Panc1 (cell line): ENCODE results near the gene LRRC3. TPM values are rescaled to one million over a fixed set of nuclear protein-coding genes. Genes with fewer than 3 reads are reported as not detected.

Experiments
- ATAC-seq: fragments of 200-7000 bp; cut with Tn5 transposase; 2 replicates; pipeline ENCODE4 v1.9.1; 2020; ENCODE audit warnings: mild to moderate bottlenecking, moderate library complexity
- BruUV-seq: library from RNA; stranded (reverse); fragments of 400-500 nt; replicated peaks from 2 replicates; lab custom pipeline; 2021; lab: Mats Ljungman, UMichigan
- CTCF ChIA-PET: fragments of 300-600 bp; sonication (Branson Sonifier 250); formaldehyde crosslinking; loops from one replicate; lab custom pipeline; 2022; ENCODE audit warnings: antibody characterized with exemption; lab: Charles Lee
- POLR2A ChIA-PET: fragments of 300-600 bp; sonication (Branson Sonifier 250); formaldehyde crosslinking; loops from one replicate; lab custom pipeline; 2022; ENCODE audit warnings: antibody characterized with exemption; lab: Charles Lee
- DNase-seq: peaks from one replicate; pipeline ENCODE4 v3.0.0-alpha.2; 2010; ENCODE audit warnings: low read depth, low spot score
- H3K27ac ChIP-seq: 2 replicates; pipeline ENCODE4 v1.5.1; 2011; ENCODE audit warnings: mild to moderate bottlenecking, low read length, inconsistent platforms
- H3K27me3 ChIP-seq: fragments of 200-500 bp; sonication (Bioruptor generic); 2 replicates; pipeline ENCODE4 v1.6.0; 2014; ENCODE audit warnings: low read length, inconsistent platforms; ENCODE audit not compliant: control insufficient read depth, insufficient read depth
- H3K36me3 ChIP-seq: fragments of 200-500 bp; sonication (Bioruptor generic); 2 replicates; pipeline ENCODE4 v1.5.1; 2014; ENCODE audit warnings: inconsistent platforms, mild to moderate bottlenecking, low read length, moderate library complexity; ENCODE audit not compliant: control insufficient read depth, insufficient read depth
- H3K4me1 ChIP-seq: 2 replicates; pipeline ENCODE4 v1.5.1; 2011; ENCODE audit warnings: inconsistent platforms, mild to moderate bottlenecking, low read length, moderate library complexity; ENCODE audit not compliant: control insufficient read depth, insufficient read depth
- H3K4me3 ChIP-seq, 2 experiments: 2 replicates each; pipeline ENCODE4 v1.5.1; 2011 to 2012; ENCODE audit warnings: low read depth in 2 of 2, low read length in 2 of 2, mild to moderate bottlenecking in 2 of 2, inconsistent platforms in 1 of 2, moderate library complexity in 1 of 2
- H3K9me3 ChIP-seq: fragments of 200-500 bp; sonication (Bioruptor generic); 2 replicates; pipeline ENCODE4 v1.5.1; 2014; ENCODE audit warnings: low read depth, mild to moderate bottlenecking, inconsistent platforms, low read length, moderate library complexity; ENCODE audit not compliant: control insufficient read depth, insufficient read depth
- CTCF ChIP-seq: fragments of 450-650 bp; IDR thresholded peaks from 2 replicates; pipeline ENCODE4 v1.5.1; 2017; ENCODE audit warnings: mild to moderate bottlenecking
- POLR2AphosphoS5 ChIP-seq: IDR thresholded peaks from 2 replicates; pipeline ENCODE4 v1.6.1; 2012; ENCODE audit warnings: mild to moderate bottlenecking, low read depth, low read length, moderate library complexity
- REST ChIP-seq, 2 experiments: IDR thresholded peaks; 2 replicates each; pipeline ENCODE4 v1.6.1; 2011 to 2012; ENCODE audit warnings: low read depth in 2 of 2, control low read depth in 1 of 2, low read length in 1 of 2, mild to moderate bottlenecking in 1 of 2, moderate library complexity in 1 of 2; ENCODE audit not compliant: insufficient read depth in 1 of 2
- SIN3A ChIP-seq: IDR thresholded peaks from 2 replicates; pipeline ENCODE4 v1.6.1; 2012; ENCODE audit warnings: low read depth, mild to moderate bottlenecking, low read length, moderate library complexity, borderline replicate concordance; ENCODE audit not compliant: insufficient read depth
- TCF7L2 ChIP-seq: IDR thresholded peaks from 2 replicates; pipeline ENCODE4 v1.6.1; 2011; ENCODE audit warnings: mild to moderate bottlenecking, low read depth, low read length, inconsistent platforms
- in situ Hi-C: cut with HindIII; loops from 2 replicates; pipeline ENCODE4 v1.10.0; 2016; ENCODE audit warnings: low sequenced_read_pairs, low pct_unique_long_range_greater_than_20kb
- intact Hi-C: fragments of 100-400 bp; cut with micrococcal nuclease; formaldehyde crosslinking; loops from one replicate; pipeline ENCODE4 v1.10.0; 2022; ENCODE audit not compliant: unreplicated experiment
- total RNA-seq: library from RNA; stranded (reverse); gene quantifications from one replicate; pipeline ENCODE4 v1.2.1, GENCODE V29; 2021; ENCODE audit not compliant: unreplicated experiment

Gene LRRC3
- total RNA-seq, 1 experiment from 2014 or later = 3.3 TPM

- Histone ChIP-seq H3K9me3 (no peaks in the 10 kb centered on the region; the same call in 1 of the 2 replicates), H3K27ac (no peak overlapping the region), H3K4me3 (no peak overlapping the region), H3K4me1 (no peaks in the 10 kb centered on the region), H3K36me3 (no peaks in the 10 kb centered on the region), H3K27me3 (no peaks in the 10 kb centered on the region)
- in situ Hi-C loops = no loop called here
- ChIA-PET CTCF (no interaction called here), POLR2A (no interaction called here)
- BruUV-seq = no TSS peak
- ATAC-seq (no peak), DNase-seq (no peak)
- intact Hi-C loops = no loop called here
- TF ChIP-seq TCF7L2 (no peak), REST (IDR thresholded peaks at IDR 0.05; ENCODE audit: insufficient read depth in 1 of 2, low read depth in 2 of 2, low read length in 1 of 2) (no peak), SIN3A (no peak), POLR2AphosphoS5 (no peak), CTCF (no peak)
Observed at GRCh38 chr21:44434568-44434925, 20.8 kb upstream of the LRRC3 start.

GRCh38 chr21:44434936-44435635 is 20.2 kb upstream of the LRRC3 start:
- intact Hi-C loops (no loop called here), in situ Hi-C loops (no loop called here)
- DNase-seq (no peak), ATAC-seq (no peak)
- no TSS peak for BruUV-seq
- no peaks in the 10 kb centered on the region for H3K36me3 ChIP-seq
- no peak overlapping the region for H3K4me3 ChIP-seq
- no peaks in the 10 kb centered on the region for H3K27me3 ChIP-seq
- CTCF ChIA-PET = no interaction called here
- no peak overlapping the region for H3K27ac ChIP-seq
- no peak for TF ChIP-seq TCF7L2
- no peak for TF ChIP-seq POLR2AphosphoS5
- TF ChIP-seq REST (IDR thresholded peaks at IDR 0.05; ENCODE audit: insufficient read depth in 1 of 2, low read depth in 2 of 2, low read length in 1 of 2) = no peak
- TF ChIP-seq SIN3A = no peak
- TF ChIP-seq CTCF = no peak
- no peaks in the 10 kb centered on the region for H3K9me3 ChIP-seq
- POLR2A ChIA-PET = no interaction called here
- no peaks in the 10 kb centered on the region for H3K4me1 ChIP-seq
